Suprapubic skin (tissue), 4 donors: ENCODE measurements around the gene ZNF785.

Source experiments
- CTCF ChIP-seq, 2 donors: fragments of 200-600 bp in 1 of 2; fragments of 450-650 bp in 1 of 2; sonication (generic) in 1 of 2; IDR thresholded peaks; one replicate each; pipeline ENCODE4 v1.5.1; 2016 to 2019; ENCODE audit warnings: antibody characterized with exemption in 2 of 2, mild to moderate bottlenecking in 1 of 2, moderate library complexity in 1 of 2
- EP300 ChIP-seq: sonication (generic); formaldehyde crosslinking; IDR thresholded peaks from one replicate; pipeline ENCODE4 v1.6.1; 2017; ENCODE audit warnings: antibody characterized with exemption
- POLR2A ChIP-seq, 2 donors: fragments of 450-650 bp; IDR thresholded peaks; one replicate each; pipeline ENCODE4 v1.6.1; 2017; ENCODE audit warnings: antibody characterized with exemption in 2 of 2, mild to moderate bottlenecking in 2 of 2, moderate library complexity in 2 of 2
- POLR2AphosphoS5 ChIP-seq, 3 donors: sonication (generic); formaldehyde crosslinking; IDR thresholded peaks; one replicate each; pipeline ENCODE4 v1.6.1; 2017; ENCODE audit warnings: antibody characterized with exemption in 3 of 3

DNA sequence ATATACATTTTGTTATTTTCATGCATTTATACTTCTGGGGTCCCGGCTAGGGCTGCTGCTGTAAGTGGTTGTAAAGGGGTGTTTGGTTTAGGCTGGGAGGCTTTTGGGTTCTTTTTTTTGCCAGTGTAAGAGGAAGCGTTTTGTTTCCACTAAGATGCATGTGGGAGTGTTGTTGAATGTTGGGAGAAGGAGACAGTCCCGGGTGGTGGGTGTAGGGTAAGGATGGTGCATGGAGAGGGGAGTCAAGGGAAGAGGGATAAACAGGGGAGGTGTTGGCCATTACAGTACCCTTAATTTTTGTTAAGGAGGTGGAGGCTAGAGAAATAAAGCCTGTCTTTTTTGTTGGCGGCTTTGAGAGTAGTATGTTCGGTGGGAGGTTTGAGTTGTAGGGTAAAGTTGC, 42.4 kb downstream of the ZNF785 start:
- TF ChIP-seq CTCF (IDR thresholded peaks at IDR 0.05) (no peak), POLR2A (IDR thresholded peaks at IDR 0.05) (no peak), EP300 (no peak), POLR2AphosphoS5 (IDR thresholded peaks at IDR 0.05) (no peak)
